Measurements from ENCODE around the gene CFAP251. TPM values are rescaled to one million over a fixed set of nuclear protein-coding genes. Genes with fewer than 3 reads are reported as not detected.
"Not testable (repeated sequence)": the region's sequence is repeated elsewhere in the genome, so short reads cannot be mapped to it uniquely, and the experiment has no call there.

CFAP251 gene
- total RNA-seq (4.0 and 6.0 TPM in 2 replicates), polyA plus RNA-seq (3.0 and 3.3 TPM in 2 replicates), polyA minus RNA-seq (3.4 and 5.2 TPM in 2 replicates), Bru-seq, nascent RNA (percentile 38 among the genes with signal in this experiment), BruChase-seq, experiment 1, labeled RNA remaining after a 6-hour chase (percentile 56 among the genes with signal in this experiment), BruChase-seq, experiment 2, labeled RNA remaining after a 2-hour chase (percentile 48 among the genes with signal in this experiment)
- polyA plus RNA-seq (2011; cell fraction: cytosol; rRNA removed) = 1.4 and 1.7 TPM in 2 replicates
- 6.4 and 6.5 TPM in 2 replicates for polyA plus RNA-seq (2011; cell fraction: nucleus; rRNA removed)
- 1.5 and 2.5 TPM in 2 replicates for polyA plus RNA-seq (2012)
- 1.1 TPM for polyA minus RNA-seq (2011; cell fraction: cytosol; rRNA and poly(A)+ RNA removed)
- polyA minus RNA-seq (2011; cell fraction: nucleus; rRNA and poly(A)+ RNA removed) = 7.2 and 7.8 TPM in 2 replicates
- long read RNA-seq, partial matches to known transcripts = 1 of 10 reads
- long read RNA-seq, other reads (novel, unspliced or antisense) = 9 of 10 reads

DNA sequence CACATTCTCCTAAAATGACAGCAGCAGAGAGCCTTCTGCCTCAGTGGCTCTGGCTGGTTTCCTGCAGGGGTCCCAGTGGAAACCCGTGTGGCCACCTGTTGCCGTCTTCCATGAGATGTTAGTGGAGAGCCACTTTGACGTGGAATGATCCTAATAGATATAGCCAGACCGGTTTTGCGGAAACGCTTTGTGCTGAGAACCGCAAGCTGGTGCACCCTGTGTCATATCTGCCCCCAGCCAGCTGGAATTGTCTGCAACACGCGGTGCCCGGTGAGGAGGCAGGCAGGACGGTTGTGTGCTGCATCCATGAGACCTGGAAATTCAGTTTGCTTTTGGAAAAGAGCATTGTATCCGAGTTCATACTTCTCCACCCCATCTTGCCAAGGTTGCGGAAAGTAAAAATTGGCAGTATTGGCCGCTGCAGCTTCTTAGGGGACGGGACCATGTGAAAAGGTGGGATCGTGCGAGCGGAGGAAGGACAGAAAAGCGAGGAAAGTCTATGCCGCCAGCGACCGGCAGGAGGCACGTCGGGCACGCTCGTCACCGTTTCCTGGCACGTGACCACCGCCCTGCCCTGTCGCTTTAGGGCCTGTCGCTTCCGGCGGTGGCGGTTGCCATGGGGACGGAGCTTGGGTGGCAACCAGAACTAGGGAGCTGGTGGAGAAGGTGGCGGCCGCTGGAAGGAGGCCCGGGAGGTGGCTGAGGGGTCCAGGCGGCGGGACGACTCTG lies at the start of gene CFAP251:
CFAP251 (plus strand) TSS at position 643 of the 729 bp plus-strand sequence. CDS start 2,714 bp downstream, outside the sequence.
- CTCF ChIA-PET = interaction anchor here (0.6 to 2.9 kb wide), 33 partner anchors 8 to 276 kb away, joined by 3 to 21 read pairs (median 4); partner anchors contain the start of gene BCL7A
- FAIRE-seq (peak; percentile 94), DNase-seq (ENCODE audit: low read depth, low spot score) (peak; percentile 81)
- Histone ChIP-seq H3K9me1 (replicated peaks; ENCODE audit: control insufficient read depth, extremely low read depth, insufficient read depth, low read length) (no peaks in the 10 kb centered on the region), H3K4me3 (replicated peaks in 1 of 3; ENCODE audit: insufficient read depth in 1 of 3, low read depth in 1 of 3, low read length in 3 of 3) (peak within 1 kb of the TSS; percentile 20 to 53 (median 47)), H3K36me3 (ENCODE audit: control insufficient read depth in 2 of 2, extremely low read depth in 1 of 2, insufficient read depth in 2 of 2, low read length in 2 of 2) (peaks cover 8 to 11% of the 10 kb centered on the region in 2 experiments), H3K27me3 (ENCODE audit: control insufficient read depth in 2 of 2, insufficient read depth in 2 of 2, low read length in 2 of 2) (no peaks in the 10 kb centered on the region), H3K4me1 (ENCODE audit: control insufficient read depth, extremely low read depth, insufficient read depth, low read length) (peaks cover 10% of the 10 kb centered on the region), H3K9ac (replicated peaks; ENCODE audit: extremely low read depth, insufficient read depth, low read length) (peak within 1 kb of the TSS; percentile 90), H3K9me3 (replicated peaks; ENCODE audit: control insufficient read depth, insufficient read depth, low read length) (no peaks in the 10 kb centered on the region), H3K79me2 (ENCODE audit: control insufficient read depth, insufficient read depth, low read length) (no peaks in the 10 kb centered on the region), H3K27ac (ENCODE audit: insufficient read depth, low read depth, low read length) (peak within 1 kb of the TSS; percentile 92), H2AFZ (ENCODE audit: low read depth, low read length) (peak within 1 kb of the TSS; percentile 60), H3K4me2 (ENCODE audit: insufficient read depth, low read length) (peak within 1 kb of the TSS; percentile 64), H4K20me1 (replicated peaks; ENCODE audit: control insufficient read depth, extremely low read depth, insufficient read depth, low read length) (no peaks in the 10 kb centered on the region)
- BruUV-seq (replicated peaks) = no TSS peak
- TF ChIP-seq EZH2 (IDR thresholded peaks at IDR 0.05; ENCODE audit: borderline replicate concordance, low read depth, low read length, severe bottlenecking) (no peak), MYC (IDR thresholded peaks at IDR 0.05; ENCODE audit: low read depth, low read length) (no peak), POLR2AphosphoS5 (IDR thresholded peaks at IDR 0.05; ENCODE audit: insufficient read depth, low read depth, low read length) (peak; percentile 59)
- TF ChIP-seq, protein P1, sequence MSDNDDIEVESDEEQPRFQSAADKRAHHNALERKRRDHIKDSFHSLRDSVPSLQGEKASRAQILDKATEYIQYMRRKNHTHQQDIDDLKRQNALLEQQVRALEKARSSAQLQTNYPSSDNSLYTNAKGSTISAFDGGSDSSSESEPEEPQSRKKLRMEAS (IDR thresholded peaks at IDR 0.05; ENCODE audit: insufficient read depth, insufficient read length) = peak; percentile 93
- TF ChIP-seq, protein P2, sequence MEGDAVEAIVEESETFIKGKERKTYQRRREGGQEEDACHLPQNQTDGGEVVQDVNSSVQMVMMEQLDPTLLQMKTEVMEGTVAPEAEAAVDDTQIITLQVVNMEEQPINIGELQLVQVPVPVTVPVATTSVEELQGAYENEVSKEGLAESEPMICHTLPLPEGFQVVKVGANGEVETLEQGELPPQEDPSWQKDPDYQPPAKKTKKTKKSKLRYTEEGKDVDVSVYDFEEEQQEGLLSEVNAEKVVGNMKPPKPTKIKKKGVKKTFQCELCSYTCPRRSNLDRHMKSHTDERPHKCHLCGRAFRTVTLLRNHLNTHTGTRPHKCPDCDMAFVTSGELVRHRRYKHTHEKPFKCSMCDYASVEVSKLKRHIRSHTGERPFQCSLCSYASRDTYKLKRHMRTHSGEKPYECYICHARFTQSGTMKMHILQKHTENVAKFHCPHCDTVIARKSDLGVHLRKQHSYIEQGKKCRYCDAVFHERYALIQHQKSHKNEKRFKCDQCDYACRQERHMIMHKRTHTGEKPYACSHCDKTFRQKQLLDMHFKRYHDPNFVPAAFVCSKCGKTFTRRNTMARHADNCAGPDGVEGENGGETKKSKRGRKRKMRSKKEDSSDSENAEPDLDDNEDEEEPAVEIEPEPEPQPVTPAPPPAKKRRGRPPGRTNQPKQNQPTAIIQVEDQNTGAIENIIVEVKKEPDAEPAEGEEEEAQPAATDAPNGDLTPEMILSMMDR (IDR thresholded peaks at IDR 0.05; ENCODE audit: extremely low read depth in 1 of 2, insufficient read depth in 1 of 2, low read depth in 1 of 2, low read length in 2 of 2) = peak; percentile 65 to 71
- POLR2A ChIA-PET = no interaction called here
- intact Hi-C loops (cut with micrococcal nuclease) = loop anchor here (1.0 to 5.0 kb wide), 3 partner anchors 29 to 204 kb away; partner anchors contain the start of gene PSMD9
- dilution Hi-C loops (cut with MboI; ENCODE audit: extremely low pct_ligation_motif_present, low sequenced_read_pairs) = no loop called here

DNA sequence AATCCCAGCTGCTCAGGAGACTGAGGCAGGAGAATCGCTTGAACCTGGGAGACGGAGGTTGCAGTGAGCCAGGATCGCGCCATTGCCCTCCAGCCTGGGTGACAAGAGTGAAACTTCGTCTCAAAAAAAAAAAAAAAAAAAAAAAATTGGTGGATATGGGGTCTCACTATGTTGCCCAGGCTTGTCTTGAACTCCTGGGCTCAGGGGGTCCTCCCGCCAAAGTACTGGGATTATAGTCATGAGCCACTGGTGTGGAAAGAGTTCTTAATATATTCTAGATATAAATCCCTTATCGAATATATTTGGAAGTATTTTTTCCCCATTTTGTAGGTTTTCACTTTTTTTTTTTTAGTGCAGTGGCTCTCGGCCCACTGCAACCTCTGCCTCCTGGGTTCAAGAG lies 49.2 kb upstream of the CFAP251 start:
- H3K4me2 ChIP-seq (ENCODE audit: insufficient read depth, low read length); H4K20me1 ChIP-seq (replicated peaks; ENCODE audit: control insufficient read depth, extremely low read depth, insufficient read depth, low read length); H3K79me2 ChIP-seq (ENCODE audit: control insufficient read depth, insufficient read depth, low read length); DNase-seq (ENCODE audit: low read depth, low spot score); H3K4me3 ChIP-seq (replicated peaks in 1 of 3; ENCODE audit: insufficient read depth in 1 of 3, low read depth in 1 of 3, low read length in 3 of 3); BruUV-seq (replicated peaks); POLR2A ChIA-PET; dilution Hi-C loops (cut with MboI; ENCODE audit: extremely low pct_ligation_motif_present, low sequenced_read_pairs); H3K27ac ChIP-seq (ENCODE audit: insufficient read depth, low read depth, low read length); H3K36me3 ChIP-seq (ENCODE audit: control insufficient read depth in 2 of 2, extremely low read depth in 1 of 2, insufficient read depth in 2 of 2, low read length in 2 of 2); H3K9me1 ChIP-seq (replicated peaks; ENCODE audit: control insufficient read depth, extremely low read depth, insufficient read depth, low read length); H2AFZ ChIP-seq (ENCODE audit: low read depth, low read length); H3K9ac ChIP-seq (replicated peaks; ENCODE audit: extremely low read depth, insufficient read depth, low read length); intact Hi-C loops (cut with micrococcal nuclease); H3K27me3 ChIP-seq (ENCODE audit: control insufficient read depth in 2 of 2, insufficient read depth in 2 of 2, low read length in 2 of 2); H3K9me3 ChIP-seq (replicated peaks; ENCODE audit: control insufficient read depth, insufficient read depth, low read length); H3K4me1 ChIP-seq (ENCODE audit: control insufficient read depth, extremely low read depth, insufficient read depth, low read length); FAIRE-seq: not testable (repeated sequence)
- CTCF ChIA-PET = interaction anchor here (0.8 kb wide), 1 partner anchor 8 kb away, joined by 3 read pairs; no protein-coding TSS in a partner anchor
